ENCODE data around the gene EVI5.

DNA sequence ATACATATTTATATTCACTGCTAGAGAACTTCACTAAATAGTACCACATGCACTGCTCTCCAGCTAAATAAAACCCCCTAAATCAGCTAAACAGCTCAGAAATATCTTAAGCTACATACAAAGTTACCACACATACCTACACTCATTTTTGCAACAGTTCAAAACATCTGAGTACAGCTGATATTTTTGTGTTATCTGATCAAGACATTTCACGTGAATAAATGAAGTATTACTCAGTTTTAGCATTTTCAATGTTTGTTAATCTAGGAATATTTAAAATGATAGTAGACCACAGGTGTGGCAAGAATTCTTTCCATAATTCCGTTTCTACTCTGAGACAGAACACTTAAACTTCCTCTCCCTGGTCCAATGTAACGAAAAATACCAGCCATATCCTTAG, 20.8 kb downstream of the EVI5 start:
- no peak for TF ChIP-seq CTCF (IDR thresholded peaks at IDR 0.05)
- TF ChIP-seq POLR2AphosphoS5 (IDR thresholded peaks at IDR 0.05): no peak
- no peak for TF ChIP-seq POLR2A (IDR thresholded peaks at IDR 0.05)

Measured in gastroesophageal sphincter (tissue), 3 donors.